ENCODE data around the gene DPEP3.

DPEP3 gene

GRCh38 chr16:67943619-67944504, 36.4 kb downstream of the DPEP3 start, which contains the start of gene LCAT:
TSS of gene LCAT (minus strand) at chr16:67944120. CDS start at chr16:67944101, 19 bp downstream.
- H3K4me3 ChIP-seq (ENCODE audit: low read length) = no peak within 1 kb of the TSS
- TF ChIP-seq CTCF (conservative IDR thresholded peaks at IDR 0.05; ENCODE audit: low read length) = no peak
- DNase-seq (ENCODE audit: low read depth) = no peak

GRCh38 chr16:67943256-67943618, 37.1 kb downstream of the DPEP3 start:
- H3K4me3 ChIP-seq (ENCODE audit: low read length) = no peak overlapping the region
- DNase-seq (ENCODE audit: low read depth) = no peak
- no peak for TF ChIP-seq CTCF (conservative IDR thresholded peaks at IDR 0.05; ENCODE audit: low read length)

- no peak overlapping the region for H3K4me3 ChIP-seq (ENCODE audit: low read length)
- no peak for TF ChIP-seq CTCF (conservative IDR thresholded peaks at IDR 0.05; ENCODE audit: low read length)
- DNase-seq (ENCODE audit: low read depth) = no peak
These were observed 37.6 kb downstream of the DPEP3 start for GRCh38 chr16:67942510-67943255.

- DNase-seq (ENCODE audit: low read depth) = peak; percentile 24
- no peak overlapping the region for H3K4me3 ChIP-seq (ENCODE audit: low read length)
- peak; percentile 66 for TF ChIP-seq CTCF (conservative IDR thresholded peaks at IDR 0.05; ENCODE audit: low read length)
These were observed 38.1 kb downstream of the DPEP3 start for GRCh38 chr16:67942200-67942509.

DNA sequence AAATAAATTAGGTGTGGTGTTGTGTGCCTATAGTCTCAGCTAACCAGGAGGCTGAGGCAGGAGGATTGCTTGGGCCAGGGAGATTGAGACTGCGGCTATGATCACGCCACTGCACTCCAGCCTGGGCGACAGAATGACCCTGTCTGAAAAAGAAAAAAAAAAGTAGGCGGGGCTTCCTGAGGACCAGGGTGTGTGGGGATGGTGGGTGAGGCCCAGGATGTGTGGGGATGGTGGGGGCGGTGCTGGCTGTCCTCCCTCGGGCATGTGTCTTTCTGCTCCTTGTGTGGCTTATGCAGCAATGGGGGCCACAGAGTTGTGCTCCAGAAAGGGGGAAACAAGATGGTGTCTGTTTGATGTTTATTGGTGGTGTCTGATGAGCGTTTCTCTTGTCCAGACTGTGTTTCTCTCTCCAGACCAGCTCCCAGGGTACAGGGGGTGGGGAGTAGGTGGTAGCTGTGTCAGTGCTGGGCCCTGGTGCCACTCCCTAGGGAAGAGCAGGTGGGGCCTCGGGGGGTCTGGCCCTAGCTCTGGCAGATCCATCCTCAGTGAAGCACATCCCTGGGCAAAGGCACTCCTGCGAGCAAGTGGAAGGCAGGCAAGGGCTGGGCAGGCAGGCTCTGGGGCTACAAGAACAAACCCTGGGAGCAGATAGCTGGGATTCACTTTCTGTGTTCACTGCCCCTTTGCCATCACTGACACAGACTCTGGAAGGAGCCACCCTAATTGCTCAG, 38.7 kb downstream of the DPEP3 start:
- no peak for TF ChIP-seq CTCF (conservative IDR thresholded peaks at IDR 0.05; ENCODE audit: low read length)
- no peak for DNase-seq (ENCODE audit: low read depth)
- H3K4me3 ChIP-seq (ENCODE audit: low read length) = no peak overlapping the region

- TF ChIP-seq CTCF (conservative IDR thresholded peaks at IDR 0.05; ENCODE audit: low read length) = no peak
- no peak overlapping the region for H3K4me3 ChIP-seq (ENCODE audit: low read length)
- no peak for DNase-seq (ENCODE audit: low read depth)
These were observed 39.7 kb downstream of the DPEP3 start for GRCh38 chr16:67940446-67941089.
